K562 (cell line): ENCODE results near the gene REC8. TPM values are rescaled to one million over a fixed set of nuclear protein-coding genes. Genes with fewer than 3 reads are reported as not detected.

Experiments
- ATAC-seq: fragments of 200-7000 bp; cut with Tn5 transposase; 3 replicates; pipeline ENCODE4 v1.9.1; 2020; ENCODE audit warnings: moderate library complexity
- BruUV-seq: library from RNA; stranded (reverse); fragments of 400-500 nt; replicated peaks from 2 replicates; lab custom pipeline; 2021; lab: Mats Ljungman, UMichigan
- CTCF ChIA-PET: fragments of 300-600 bp; formaldehyde crosslinking; extraction: SDS; loops from one replicate; lab custom pipeline; 2021; ENCODE audit warnings: low intra/inter-chr PET ratio; lab: Yijun Ruan, JAX
- POLR2A ChIA-PET: fragments of 300-600, 350-650 bp; sonication (Branson Sonifier 250); formaldehyde crosslinking; extraction: SDS; loops from one replicate; lab custom pipeline; 2021; ENCODE audit warnings: antibody characterized with exemption, inconsistent platforms; lab: Yijun Ruan, JAX
- DNase-seq, 4 experiments: peaks; one replicate each; pipeline versions ENCODE4 v3.0.0 to v3.0.0-alpha.2; 2011 to 2018; ENCODE audit warnings: low spot score in 3 of 4, mixed read lengths in 3 of 4; ENCODE audit errors: extremely low read depth in 1 of 4
- FAIRE-seq: peaks from 2 replicates; lab custom pipeline; 2011; peaks lifted over from hg19 to GRCh38; lab: Jason Lieb, UNC
- H2AFZ ChIP-seq: 2 replicates; pipeline ENCODE4 v1.6.0; 2011; ENCODE audit warnings: low read depth, low read length, control low read depth, inconsistent platforms
- H3K27ac ChIP-seq: fragments of 200-600 bp; 3 replicates; pipeline ENCODE4 v1.8.0; 2011; ENCODE audit warnings: low read depth, mild to moderate bottlenecking, control low read depth, inconsistent platforms, low read length, moderate library complexity, mixed read lengths; ENCODE audit errors: extremely low read depth
- H3K27me3 ChIP-seq, 2 experiments: fragments of 300-600 bp in 1 of 2; 2 replicates in 1 of 2; 3 replicates in 1 of 2; pipeline versions ENCODE4 v1.6.0 to v1.8.0; 2011; ENCODE audit warnings: inconsistent platforms in 2 of 2, low read length in 2 of 2, mild to moderate bottlenecking in 1 of 2, mixed read lengths in 1 of 2, moderate library complexity in 1 of 2; ENCODE audit not compliant: control insufficient read depth in 2 of 2, insufficient read depth in 2 of 2
- H3K36me3 ChIP-seq: fragments of 300-600 bp; 3 replicates; pipeline ENCODE4 v1.8.0; 2011; ENCODE audit warnings: mild to moderate bottlenecking, low read length, inconsistent platforms; ENCODE audit not compliant: control insufficient read depth, insufficient read depth
- H3K4me1 ChIP-seq, 2 experiments: fragments of 200-600 bp in 1 of 2; replicated peaks in 1 of 2; 2 replicates in 1 of 2; 3 replicates in 1 of 2; pipeline versions ENCODE4 v1.5.1 to v1.8.0; 2011; ENCODE audit warnings: inconsistent platforms in 2 of 2, low read length in 2 of 2, mild to moderate bottlenecking in 1 of 2, mixed read lengths in 1 of 2, moderate library complexity in 1 of 2; ENCODE audit not compliant: control insufficient read depth in 2 of 2, insufficient read depth in 2 of 2
- H3K4me2 ChIP-seq: 2 replicates; pipeline ENCODE4 v1.6.1; 2011; ENCODE audit warnings: low read length, control low read depth, inconsistent platforms, mixed read lengths; ENCODE audit not compliant: insufficient read depth
- H3K4me3 ChIP-seq: fragments of 200-600 bp; sonication (generic), shearing (Covaris generic); 2 replicates; pipeline ENCODE4 v1.5.1; 2016; ENCODE audit warnings: control low read depth, inconsistent platforms
- H3K79me2 ChIP-seq: fragments of 200-600 bp; 3 replicates; pipeline ENCODE4 v1.8.0; 2011; ENCODE audit warnings: low read length, inconsistent platforms; ENCODE audit not compliant: control insufficient read depth, insufficient read depth
- H3K9ac ChIP-seq, 2 experiments: 2 replicates each; pipeline versions ENCODE4 v1.6.0 to v1.6.1; 2011; ENCODE audit warnings: low read depth in 2 of 2, low read length in 2 of 2, control low read depth in 1 of 2, inconsistent platforms in 1 of 2, mild to moderate bottlenecking in 1 of 2, mixed read lengths in 1 of 2; ENCODE audit not compliant: insufficient read depth in 1 of 2
- H3K9me1 ChIP-seq: one replicate; pipeline ENCODE4 v1.6.0; 2011; ENCODE audit warnings: inconsistent platforms, mild to moderate bottlenecking, low read length, moderate library complexity; ENCODE audit not compliant: control insufficient read depth, insufficient read depth
- H3K9me3 ChIP-seq: replicated peaks from 2 replicates; pipeline ENCODE4 v1.5.1; 2011; ENCODE audit warnings: low read depth, low read length, inconsistent platforms; ENCODE audit not compliant: control insufficient read depth, insufficient read depth
- H4K20me1 ChIP-seq: replicated peaks from 2 replicates; pipeline ENCODE4 v1.6.1; 2011; ENCODE audit warnings: low read length, inconsistent platforms, mixed read lengths; ENCODE audit not compliant: control insufficient read depth, insufficient read depth
- BCL6 ChIP-seq: fragments of 250-450 bp; sonication (Bioruptor Pico); IDR thresholded peaks from 2 replicates; pipeline ENCODE4 v1.4.0; 2020
- CBX2 ChIP-seq: fragments of 200-600 bp; sonication (generic); IDR thresholded peaks from one replicate; pipeline ENCODE4 v1.6.1; 2012; ENCODE audit warnings: mild to moderate bottlenecking, low read length, inconsistent platforms; ENCODE audit not compliant: insufficient read depth, poor library complexity, severe bottlenecking
- CEBPG ChIP-seq, 3 experiments: fragments of 200-800 bp in 1 of 3; sonication (Bioruptor generic) in 1 of 3; sonication (generic) in 1 of 3; formaldehyde crosslinking in 1 of 3; IDR thresholded peaks in 2 of 3; conservative IDR thresholded peaks in 1 of 3; 2 replicates each; pipeline versions ENCODE4 v1.6.1 to v1.8.0; 2016 to 2022; ENCODE audit warnings: missing compliant biosample characterization in 2 of 3, missing genetic modification characterization in 2 of 3, mild to moderate bottlenecking in 1 of 3, missing genetic modification reagents in 1 of 3
- CTBP1 ChIP-seq: fragments of 450-650 bp; IDR thresholded peaks from 2 replicates; pipeline ENCODE4 v1.6.1; 2016; ENCODE audit warnings: borderline replicate concordance
- DNMT1 ChIP-seq: fragments of 450-650 bp; IDR thresholded peaks from 2 replicates; pipeline ENCODE4 v1.6.1; 2016; ENCODE audit warnings: antibody characterized with exemption, mild to moderate bottlenecking
- HDAC2 ChIP-seq: fragments of 450-650 bp; IDR thresholded peaks from 2 replicates; pipeline ENCODE4 v1.6.1; 2016; ENCODE audit warnings: mild to moderate bottlenecking
- POLR2H ChIP-seq: IDR thresholded peaks from 2 replicates; pipeline ENCODE4 v1.6.1; 2016; ENCODE audit warnings: missing genetic modification characterization, low read depth, mild to moderate bottlenecking, control low read depth, missing compliant biosample characterization, moderate library complexity
- TFAM ChIP-seq: fragments of 250-450 bp; sonication (Bioruptor Pico); conservative IDR thresholded peaks from 2 replicates; pipeline ENCODE4 v1.5.0; 2021; ENCODE audit warnings: mild to moderate bottlenecking, moderate library complexity
- XRCC4 ChIP-seq: IDR thresholded peaks from one replicate; pipeline ENCODE4 v1.6.1; 2011; ENCODE audit not compliant: insufficient read depth, insufficient read length; ENCODE audit errors: extremely low read depth
- ZKSCAN1 ChIP-seq: fragments of 150-350 bp; IDR thresholded peaks from 2 replicates; pipeline ENCODE4 v1.6.1; 2016; ENCODE audit warnings: low read depth, low read length
- ZNF408 ChIP-seq: fragments of 250-450 bp; sonication (Bioruptor Pico); IDR thresholded peaks from 2 replicates; pipeline ENCODE4 v1.4.0; 2020; ENCODE audit warnings: low read depth, mild to moderate bottlenecking, moderate library complexity
- WGBS: fragments of 100-300 bp; shearing (Covaris generic); methylation state at CpG from one replicate; pipeline ENCODE4 v1.1.6; 2016; ENCODE audit warnings: low coverage, mixed read lengths; ENCODE audit not compliant: insufficient coverage; ENCODE audit errors: missing lambda C conversion rate; 5-methylcytosine and 5-hydroxymethylcytosine counted together
- in situ Hi-C: fragments of 300-500 bp; cut with MboI; formaldehyde crosslinking; loops from 4 replicates; pipeline ENCODE4 v1.15.0; 2018; ENCODE audit warnings: inconsistent platforms, mixed read lengths
- intact Hi-C: fragments of 100-400 bp; cut with micrococcal nuclease; formaldehyde crosslinking; loops from 2 replicates; pipeline ENCODE4 v1.14.2; 2022
- polyA plus RNA-seq, 8 experiments: library from polyadenylated mRNA; depleted of rRNA in 4 of 8; stranded (reverse) in 5 of 8; unstranded in 3 of 8; fragments of >200 nt; fragmentation: Nextera tagmentation in 2 of 8; fragmentation: Illumina TruSeq in 1 of 8; extraction: Ambion mirVana in 2 of 8; extraction: Trizol in 1 of 8; gene quantifications; 2 replicates each; pipeline versions ENCODE4 v1.2.1 to v1.2.3, GENCODE V29; 2011 to 2014; ENCODE audit warnings: inconsistent platforms in 1 of 8, missing spikeins in 1 of 8
- total RNA-seq, 7 experiments: library from RNA; depleted of rRNA in 6 of 7; stranded (reverse); fragments of >200 nt in 6 of 7; fragmentation: Illumina TruSeq in 2 of 7; extraction: Trizol in 2 of 7; gene quantifications; 2 replicates each; pipeline versions ENCODE4 v1.2.1 to v1.2.3, GENCODE V29; 2011 to 2021; ENCODE audit warnings: low replicate concordance in 1 of 7
- TF ChIP-seq, protein P1 (sequence below): fragments of 200-600 bp; sonication (generic); IDR thresholded peaks from one replicate; pipeline ENCODE4 v1.6.1; 2012; ENCODE audit warnings: mild to moderate bottlenecking, low read depth, low read length, inconsistent platforms

The REC8 gene
- total and polyA plus RNA-seq, 9 of the 15 experiments (the other 6 are each of a cell fraction or from before 2014, with no cell fraction given) = 0.11 to 2.5 (median 0.85) TPM

DNA sequence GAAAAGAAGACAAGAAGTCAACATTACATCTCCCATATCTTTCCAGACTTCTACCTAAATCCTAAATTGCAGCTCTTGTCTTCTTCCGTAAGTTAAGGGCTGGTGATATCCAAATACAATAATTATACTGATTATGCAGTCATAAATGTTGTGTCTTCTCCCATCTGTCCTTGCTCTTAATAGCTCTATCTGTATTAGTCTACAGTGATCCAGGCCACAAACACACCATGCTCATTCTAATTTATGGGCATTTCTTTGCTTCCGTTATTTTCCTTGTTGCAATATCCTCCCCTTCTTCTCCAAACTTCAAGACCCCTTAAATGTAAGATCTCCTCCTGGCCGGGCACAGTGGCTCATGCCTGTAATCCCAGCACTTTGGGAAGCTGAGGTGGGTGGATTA, 47.6 kb downstream of the REC8 start:
- Histone ChIP-seq H3K9ac (no peak overlapping the region), H3K4me3 (no peak overlapping the region), H2AFZ (no peak overlapping the region), H3K4me2 (no peak overlapping the region), H4K20me1 (no peaks in the 10 kb centered on the region), H3K27me3 (no peaks in the 10 kb centered on the region), H3K79me2 (peaks cover 18% of the 10 kb centered on the region), H3K9me3 (no peaks in the 10 kb centered on the region), H3K9me1 (no peaks in the 10 kb centered on the region), H3K36me3 (peaks cover 9% of the 10 kb centered on the region; the same call in 2 of the 3 replicates), H3K27ac (no peak overlapping the region), H3K4me1 (peaks cover 1 to 4% of the 10 kb centered on the region in 2 experiments; a peak in 4 of 5 replicates)
- 63% methylated on average over 3 of the region's 3 CpGs for WGBS
- in situ Hi-C loops (no loop called here), intact Hi-C loops (no loop called here)
- FAIRE-seq (no peak), DNase-seq (no peak), ATAC-seq (no peak)
- CTCF ChIA-PET = no interaction called here
- POLR2A ChIA-PET = no interaction called here
- no TSS peak for BruUV-seq
- TF ChIP-seq ZKSCAN1 (no peak), HDAC2 (no peak), DNMT1 (no peak), XRCC4 (no peak), CBX2 (no peak), POLR2H (tag) (no peak), ZNF408 (no peak), CTBP1 (no peak), TFAM (no peak), CEBPG (CRISPR knock-in tag; IDR thresholded peaks at IDR 0.05) (no peak), CEBPG (tag; conservative IDR thresholded peaks at IDR 0.05 in 1 of 2, IDR thresholded peaks at IDR 0.05 in 1 of 2) (no peak), BCL6 (no peak)
- TF ChIP-seq, protein P1, sequence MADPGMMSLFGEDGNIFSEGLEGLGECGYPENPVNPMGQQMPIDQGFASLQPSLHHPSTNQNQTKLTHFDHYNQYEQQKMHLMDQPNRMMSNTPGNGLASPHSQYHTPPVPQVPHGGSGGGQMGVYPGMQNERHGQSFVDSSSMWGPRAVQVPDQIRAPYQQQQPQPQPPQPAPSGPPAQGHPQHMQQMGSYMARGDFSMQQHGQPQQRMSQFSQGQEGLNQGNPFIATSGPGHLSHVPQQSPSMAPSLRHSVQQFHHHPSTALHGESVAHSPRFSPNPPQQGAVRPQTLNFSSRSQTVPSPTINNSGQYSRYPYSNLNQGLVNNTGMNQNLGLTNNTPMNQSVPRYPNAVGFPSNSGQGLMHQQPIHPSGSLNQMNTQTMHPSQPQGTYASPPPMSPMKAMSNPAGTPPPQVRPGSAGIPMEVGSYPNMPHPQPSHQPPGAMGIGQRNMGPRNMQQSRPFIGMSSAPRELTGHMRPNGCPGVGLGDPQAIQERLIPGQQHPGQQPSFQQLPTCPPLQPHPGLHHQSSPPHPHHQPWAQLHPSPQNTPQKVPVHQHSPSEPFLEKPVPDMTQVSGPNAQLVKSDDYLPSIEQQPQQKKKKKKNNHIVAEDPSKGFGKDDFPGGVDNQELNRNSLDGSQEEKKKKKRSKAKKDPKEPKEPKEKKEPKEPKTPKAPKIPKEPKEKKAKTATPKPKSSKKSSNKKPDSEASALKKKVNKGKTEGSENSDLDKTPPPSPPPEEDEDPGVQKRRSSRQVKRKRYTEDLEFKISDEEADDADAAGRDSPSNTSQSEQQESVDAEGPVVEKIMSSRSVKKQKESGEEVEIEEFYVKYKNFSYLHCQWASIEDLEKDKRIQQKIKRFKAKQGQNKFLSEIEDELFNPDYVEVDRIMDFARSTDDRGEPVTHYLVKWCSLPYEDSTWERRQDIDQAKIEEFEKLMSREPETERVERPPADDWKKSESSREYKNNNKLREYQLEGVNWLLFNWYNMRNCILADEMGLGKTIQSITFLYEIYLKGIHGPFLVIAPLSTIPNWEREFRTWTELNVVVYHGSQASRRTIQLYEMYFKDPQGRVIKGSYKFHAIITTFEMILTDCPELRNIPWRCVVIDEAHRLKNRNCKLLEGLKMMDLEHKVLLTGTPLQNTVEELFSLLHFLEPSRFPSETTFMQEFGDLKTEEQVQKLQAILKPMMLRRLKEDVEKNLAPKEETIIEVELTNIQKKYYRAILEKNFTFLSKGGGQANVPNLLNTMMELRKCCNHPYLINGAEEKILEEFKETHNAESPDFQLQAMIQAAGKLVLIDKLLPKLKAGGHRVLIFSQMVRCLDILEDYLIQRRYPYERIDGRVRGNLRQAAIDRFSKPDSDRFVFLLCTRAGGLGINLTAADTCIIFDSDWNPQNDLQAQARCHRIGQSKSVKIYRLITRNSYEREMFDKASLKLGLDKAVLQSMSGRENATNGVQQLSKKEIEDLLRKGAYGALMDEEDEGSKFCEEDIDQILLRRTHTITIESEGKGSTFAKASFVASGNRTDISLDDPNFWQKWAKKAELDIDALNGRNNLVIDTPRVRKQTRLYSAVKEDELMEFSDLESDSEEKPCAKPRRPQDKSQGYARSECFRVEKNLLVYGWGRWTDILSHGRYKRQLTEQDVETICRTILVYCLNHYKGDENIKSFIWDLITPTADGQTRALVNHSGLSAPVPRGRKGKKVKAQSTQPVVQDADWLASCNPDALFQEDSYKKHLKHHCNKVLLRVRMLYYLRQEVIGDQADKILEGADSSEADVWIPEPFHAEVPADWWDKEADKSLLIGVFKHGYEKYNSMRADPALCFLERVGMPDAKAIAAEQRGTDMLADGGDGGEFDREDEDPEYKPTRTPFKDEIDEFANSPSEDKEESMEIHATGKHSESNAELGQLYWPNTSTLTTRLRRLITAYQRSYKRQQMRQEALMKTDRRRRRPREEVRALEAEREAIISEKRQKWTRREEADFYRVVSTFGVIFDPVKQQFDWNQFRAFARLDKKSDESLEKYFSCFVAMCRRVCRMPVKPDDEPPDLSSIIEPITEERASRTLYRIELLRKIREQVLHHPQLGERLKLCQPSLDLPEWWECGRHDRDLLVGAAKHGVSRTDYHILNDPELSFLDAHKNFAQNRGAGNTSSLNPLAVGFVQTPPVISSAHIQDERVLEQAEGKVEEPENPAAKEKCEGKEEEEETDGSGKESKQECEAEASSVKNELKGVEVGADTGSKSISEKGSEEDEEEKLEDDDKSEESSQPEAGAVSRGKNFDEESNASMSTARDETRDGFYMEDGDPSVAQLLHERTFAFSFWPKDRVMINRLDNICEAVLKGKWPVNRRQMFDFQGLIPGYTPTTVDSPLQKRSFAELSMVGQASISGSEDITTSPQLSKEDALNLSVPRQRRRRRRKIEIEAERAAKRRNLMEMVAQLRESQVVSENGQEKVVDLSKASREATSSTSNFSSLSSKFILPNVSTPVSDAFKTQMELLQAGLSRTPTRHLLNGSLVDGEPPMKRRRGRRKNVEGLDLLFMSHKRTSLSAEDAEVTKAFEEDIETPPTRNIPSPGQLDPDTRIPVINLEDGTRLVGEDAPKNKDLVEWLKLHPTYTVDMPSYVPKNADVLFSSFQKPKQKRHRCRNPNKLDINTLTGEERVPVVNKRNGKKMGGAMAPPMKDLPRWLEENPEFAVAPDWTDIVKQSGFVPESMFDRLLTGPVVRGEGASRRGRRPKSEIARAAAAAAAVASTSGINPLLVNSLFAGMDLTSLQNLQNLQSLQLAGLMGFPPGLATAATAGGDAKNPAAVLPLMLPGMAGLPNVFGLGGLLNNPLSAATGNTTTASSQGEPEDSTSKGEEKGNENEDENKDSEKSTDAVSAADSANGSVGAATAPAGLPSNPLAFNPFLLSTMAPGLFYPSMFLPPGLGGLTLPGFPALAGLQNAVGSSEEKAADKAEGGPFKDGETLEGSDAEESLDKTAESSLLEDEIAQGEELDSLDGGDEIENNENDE = no peak
